Left hindlimb (tissue), 1 donor: Measurements from ENCODE around the gene METRNL.
A peak's percentile ranks its signal among the peaks of the same experiment; 100 is the strongest.
"Not testable (repeated sequence)": the region's sequence is repeated elsewhere in the genome, so short reads cannot be mapped to it uniquely, and the experiment has no call there.

Experiments used
- DNase-seq: peaks from one replicate; pipeline ENCODE4 v3.0.0-alpha.2; 2018

METRNL gene

GRCh38 chr17:83079352-83079747 is at the start of gene METRNL:
TSS of gene METRNL (plus strand) at chr17:83079609. CDS start at chr17:83079816, 207 bp downstream.
- DNase-seq, result peak; percentile 88

GRCh38 chr17:83030432-83030831 is 49.0 kb upstream of the METRNL start:
- DNase-seq, result no peak

GRCh38 chr17:83031321-83031945 is 48.0 kb upstream of the METRNL start:
- no peak for DNase-seq

- not testable (repeated sequence) for DNase-seq
Measured at GRCh38 chr17:83031946-83032451, 47.4 kb upstream of the METRNL start.

GRCh38 chr17:83032781-83033180 is 46.6 kb upstream of the METRNL start:
- DNase-seq, result no peak

- no peak for DNase-seq
Measured at GRCh38 chr17:83034525-83034924, 44.9 kb upstream of the METRNL start.

- no peak for DNase-seq
Measured at GRCh38 chr17:83035722-83036121, 43.7 kb upstream of the METRNL start.

GRCh38 chr17:83036193-83036592 is 43.2 kb upstream of the METRNL start:
- no peak for DNase-seq

GRCh38 chr17:83036666-83037065 is 42.7 kb upstream of the METRNL start:
- DNase-seq, result no peak

- no peak for DNase-seq
Measured at GRCh38 chr17:83037084-83037873, 42.1 kb upstream of the METRNL start.

GRCh38 chr17:83037874-83038165 is 41.6 kb upstream of the METRNL start:
- DNase-seq, result no peak

- DNase-seq, result not testable (repeated sequence)
Measured at GRCh38 chr17:83038983-83039382, 40.4 kb upstream of the METRNL start.

- no peak for DNase-seq
Measured at GRCh38 chr17:83041305-83041704, 38.1 kb upstream of the METRNL start.

GRCh38 chr17:83042522-83043158 is 36.8 kb upstream of the METRNL start:
- no peak for DNase-seq

- DNase-seq, result not testable (repeated sequence)
Measured at GRCh38 chr17:83044479-83044878, 34.9 kb upstream of the METRNL start.

GRCh38 chr17:83046448-83047181 is 32.8 kb upstream of the METRNL start:
- no peak for DNase-seq

- no peak for DNase-seq
Measured at GRCh38 chr17:83047182-83047478, 32.3 kb upstream of the METRNL start.

- not testable (repeated sequence) for DNase-seq
Measured at GRCh38 chr17:83047818-83048475, 31.5 kb upstream of the METRNL start.

GRCh38 chr17:83050651-83051395 is 28.6 kb upstream of the METRNL start:
- no peak for DNase-seq

GRCh38 chr17:83051396-83052240 is 27.8 kb upstream of the METRNL start:
- DNase-seq, result peak; percentile 99

GRCh38 chr17:83052241-83052564 is 27.2 kb upstream of the METRNL start:
- no peak for DNase-seq
